SK-N-SH treated with all-trans-retinoic acid at 6 μM for 48 hours (cell line): ENCODE results near the gene PABPN1L.
"Not testable (repeated sequence)": the region's sequence is repeated elsewhere in the genome, so short reads cannot be mapped to it uniquely, and the experiment has no call there.

ENCODE experiments used
- ATAC-seq: fragments of 200-7000 bp; cut with Tn5 transposase; 3 replicates; pipeline ENCODE4 v1.9.1; 2020; ENCODE audit warnings: mild to moderate bottlenecking, moderate library complexity
- ARNTL ChIP-seq: fragments of 450-650 bp; formaldehyde crosslinking; IDR thresholded peaks from 2 replicates; pipeline ENCODE4 v1.5.0; 2020; ENCODE audit warnings: low read depth, mild to moderate bottlenecking, moderate library complexity, borderline replicate concordance
- CREB5 ChIP-seq: fragments of 250-450 bp; sonication (Bioruptor Pico); IDR thresholded peaks from 2 replicates; pipeline ENCODE4 v1.5.1; 2020; ENCODE audit warnings: low read depth, mild to moderate bottlenecking, moderate library complexity
- CSDC2 ChIP-seq: fragments of 250-450 bp; sonication (Bioruptor Pico); IDR thresholded peaks from 2 replicates; pipeline ENCODE4 v1.5.0; 2020; ENCODE audit warnings: mild to moderate bottlenecking, moderate library complexity
- ESRRG ChIP-seq: fragments of 250-450 bp; sonication (Bioruptor Pico); IDR thresholded peaks from 2 replicates; pipeline ENCODE4 v1.6.1; 2021; ENCODE audit warnings: mild to moderate bottlenecking
- GLIS3 ChIP-seq: fragments of 250-450 bp; sonication (Bioruptor Pico); IDR thresholded peaks from 2 replicates; pipeline ENCODE4 v1.5.0; 2020; ENCODE audit warnings: mild to moderate bottlenecking, moderate library complexity
- ISL1 ChIP-seq: fragments of 250-450 bp; sonication (Bioruptor Pico); IDR thresholded peaks from 2 replicates; pipeline ENCODE4 v2.1.2; 2022; ENCODE audit warnings: mild to moderate bottlenecking, moderate library complexity
- OSR1 ChIP-seq: fragments of 250-450 bp; sonication (Bioruptor Pico); IDR thresholded peaks from 2 replicates; pipeline ENCODE4 v1.8.0; 2022; ENCODE audit warnings: moderate library complexity, mild to moderate bottlenecking, inconsistent platforms
- PPARA ChIP-seq: fragments of 250-450 bp; sonication (Bioruptor Pico); IDR thresholded peaks from 2 replicates; pipeline ENCODE4 v1.5.0; 2020; ENCODE audit warnings: mild to moderate bottlenecking, borderline replicate concordance
- SNAI2 ChIP-seq: fragments of 250-450 bp; sonication (Bioruptor Pico); IDR thresholded peaks from 2 replicates; pipeline ENCODE4 v1.5.0; 2020; ENCODE audit warnings: mild to moderate bottlenecking, moderate library complexity
- TCF4 ChIP-seq: fragments of 250-450 bp; sonication (Bioruptor Pico); IDR thresholded peaks from 2 replicates; pipeline ENCODE4 v1.8.0; 2021; ENCODE audit warnings: mild to moderate bottlenecking, moderate library complexity, borderline replicate concordance
- TOX ChIP-seq: fragments of 250-450 bp; sonication (Bioruptor Pico); IDR thresholded peaks from 2 replicates; pipeline ENCODE4 v1.8.0; 2021; ENCODE audit warnings: mild to moderate bottlenecking, moderate library complexity, borderline replicate concordance
- ZFP3 ChIP-seq: fragments of 250-450 bp; sonication (Bioruptor Pico); IDR thresholded peaks from 2 replicates; pipeline ENCODE4 v1.5.0; 2020; ENCODE audit warnings: mild to moderate bottlenecking, moderate library complexity
- ZFP30 ChIP-seq: fragments of 450-650 bp; formaldehyde crosslinking; IDR thresholded peaks from 2 replicates; pipeline ENCODE4 v1.5.0; 2022; ENCODE audit warnings: mild to moderate bottlenecking, moderate library complexity
- ZNF565 ChIP-seq: fragments of 450-650 bp; formaldehyde crosslinking; conservative IDR thresholded peaks from 2 replicates; pipeline ENCODE4 v1.5.0; 2020; ENCODE audit warnings: low read depth, mild to moderate bottlenecking, moderate library complexity
- ZNF70 ChIP-seq: fragments of 450-650 bp; formaldehyde crosslinking; IDR thresholded peaks from 2 replicates; pipeline ENCODE4 v1.5.0; 2020; ENCODE audit warnings: mild to moderate bottlenecking, moderate library complexity
- TF ChIP-seq, protein P1 (sequence below): fragments of 250-450 bp; sonication (Bioruptor Pico); IDR thresholded peaks from 2 replicates; pipeline ENCODE4 v1.5.0; 2020; ENCODE audit warnings: mild to moderate bottlenecking, moderate library complexity
- TF ChIP-seq, protein P2 (sequence below): fragments of 250-450 bp; sonication (Bioruptor Pico); IDR thresholded peaks from 2 replicates; pipeline ENCODE4 v1.8.0; 2020; ENCODE audit warnings: mild to moderate bottlenecking, moderate library complexity, borderline replicate concordance

The PABPN1L gene

DNA sequence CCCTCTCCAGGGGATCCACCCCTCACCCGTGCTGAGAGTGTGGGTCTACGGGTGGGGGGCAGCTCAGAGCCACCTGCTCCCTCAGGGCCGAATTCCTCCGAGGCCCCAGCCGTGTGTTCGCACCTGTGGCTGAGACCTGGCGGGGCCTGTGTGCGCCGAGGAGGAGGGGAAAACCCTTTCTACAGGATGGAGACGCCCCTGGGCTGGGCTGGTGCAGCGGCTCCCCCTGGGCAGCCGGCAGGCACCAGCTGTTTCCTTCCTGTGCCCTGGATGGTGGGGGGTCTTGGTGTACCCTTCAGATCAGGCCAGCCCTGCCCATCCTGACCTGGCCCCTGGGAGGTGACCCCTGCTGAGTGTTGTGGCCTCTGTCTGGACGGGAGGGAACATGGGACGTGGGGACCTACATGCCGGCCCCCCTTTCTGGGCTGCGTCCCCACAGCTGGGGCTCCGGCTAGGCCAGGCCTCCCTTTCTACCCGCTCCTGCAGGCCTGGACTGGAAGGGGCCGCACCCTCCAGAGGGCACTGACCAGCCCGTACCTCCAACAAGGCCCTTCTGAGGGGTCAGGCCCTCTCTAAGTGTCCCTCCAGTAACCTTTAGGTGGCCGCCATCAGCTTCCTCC, 28.3 kb upstream of the PABPN1L start:
- no peak for ATAC-seq
- TF ChIP-seq, protein P1, sequence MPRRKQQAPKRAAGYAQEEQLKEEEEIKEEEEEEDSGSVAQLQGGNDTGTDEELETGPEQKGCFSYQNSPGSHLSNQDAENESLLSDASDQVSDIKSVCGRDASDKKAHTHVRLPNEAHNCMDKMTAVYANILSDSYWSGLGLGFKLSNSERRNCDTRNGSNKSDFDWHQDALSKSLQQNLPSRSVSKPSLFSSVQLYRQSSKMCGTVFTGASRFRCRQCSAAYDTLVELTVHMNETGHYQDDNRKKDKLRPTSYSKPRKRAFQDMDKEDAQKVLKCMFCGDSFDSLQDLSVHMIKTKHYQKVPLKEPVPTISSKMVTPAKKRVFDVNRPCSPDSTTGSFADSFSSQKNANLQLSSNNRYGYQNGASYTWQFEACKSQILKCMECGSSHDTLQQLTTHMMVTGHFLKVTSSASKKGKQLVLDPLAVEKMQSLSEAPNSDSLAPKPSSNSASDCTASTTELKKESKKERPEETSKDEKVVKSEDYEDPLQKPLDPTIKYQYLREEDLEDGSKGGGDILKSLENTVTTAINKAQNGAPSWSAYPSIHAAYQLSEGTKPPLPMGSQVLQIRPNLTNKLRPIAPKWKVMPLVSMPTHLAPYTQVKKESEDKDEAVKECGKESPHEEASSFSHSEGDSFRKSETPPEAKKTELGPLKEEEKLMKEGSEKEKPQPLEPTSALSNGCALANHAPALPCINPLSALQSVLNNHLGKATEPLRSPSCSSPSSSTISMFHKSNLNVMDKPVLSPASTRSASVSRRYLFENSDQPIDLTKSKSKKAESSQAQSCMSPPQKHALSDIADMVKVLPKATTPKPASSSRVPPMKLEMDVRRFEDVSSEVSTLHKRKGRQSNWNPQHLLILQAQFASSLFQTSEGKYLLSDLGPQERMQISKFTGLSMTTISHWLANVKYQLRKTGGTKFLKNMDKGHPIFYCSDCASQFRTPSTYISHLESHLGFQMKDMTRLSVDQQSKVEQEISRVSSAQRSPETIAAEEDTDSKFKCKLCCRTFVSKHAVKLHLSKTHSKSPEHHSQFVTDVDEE (CRISPR knock-in tag): no peak
- no peak for TF ChIP-seq GLIS3
- TF ChIP-seq ARNTL (CRISPR knock-in tag): no peak
- TF ChIP-seq ESRRG (CRISPR knock-in tag): no peak
- TF ChIP-seq ZFP30: no peak
- no peak for TF ChIP-seq ZNF565 (CRISPR knock-in tag)
- TF ChIP-seq, protein P2, sequence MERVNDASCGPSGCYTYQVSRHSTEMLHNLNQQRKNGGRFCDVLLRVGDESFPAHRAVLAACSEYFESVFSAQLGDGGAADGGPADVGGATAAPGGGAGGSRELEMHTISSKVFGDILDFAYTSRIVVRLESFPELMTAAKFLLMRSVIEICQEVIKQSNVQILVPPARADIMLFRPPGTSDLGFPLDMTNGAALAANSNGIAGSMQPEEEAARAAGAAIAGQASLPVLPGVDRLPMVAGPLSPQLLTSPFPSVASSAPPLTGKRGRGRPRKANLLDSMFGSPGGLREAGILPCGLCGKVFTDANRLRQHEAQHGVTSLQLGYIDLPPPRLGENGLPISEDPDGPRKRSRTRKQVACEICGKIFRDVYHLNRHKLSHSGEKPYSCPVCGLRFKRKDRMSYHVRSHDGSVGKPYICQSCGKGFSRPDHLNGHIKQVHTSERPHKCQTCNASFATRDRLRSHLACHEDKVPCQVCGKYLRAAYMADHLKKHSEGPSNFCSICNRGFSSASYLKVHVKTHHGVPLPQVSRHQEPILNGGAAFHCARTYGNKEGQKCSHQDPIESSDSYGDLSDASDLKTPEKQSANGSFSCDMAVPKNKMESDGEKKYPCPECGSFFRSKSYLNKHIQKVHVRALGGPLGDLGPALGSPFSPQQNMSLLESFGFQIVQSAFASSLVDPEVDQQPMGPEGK (CRISPR knock-in tag): no peak
- no peak for TF ChIP-seq PPARA (CRISPR knock-in tag)
- TF ChIP-seq TOX (CRISPR knock-in tag): no peak
- no peak for TF ChIP-seq ZNF70
- no peak for TF ChIP-seq ISL1 (CRISPR knock-in tag)
- TF ChIP-seq CSDC2: no peak

GRCh38 chr16:88894266-88894665, 27.8 kb upstream of the PABPN1L start:
- ATAC-seq: not testable (repeated sequence)

DNA sequence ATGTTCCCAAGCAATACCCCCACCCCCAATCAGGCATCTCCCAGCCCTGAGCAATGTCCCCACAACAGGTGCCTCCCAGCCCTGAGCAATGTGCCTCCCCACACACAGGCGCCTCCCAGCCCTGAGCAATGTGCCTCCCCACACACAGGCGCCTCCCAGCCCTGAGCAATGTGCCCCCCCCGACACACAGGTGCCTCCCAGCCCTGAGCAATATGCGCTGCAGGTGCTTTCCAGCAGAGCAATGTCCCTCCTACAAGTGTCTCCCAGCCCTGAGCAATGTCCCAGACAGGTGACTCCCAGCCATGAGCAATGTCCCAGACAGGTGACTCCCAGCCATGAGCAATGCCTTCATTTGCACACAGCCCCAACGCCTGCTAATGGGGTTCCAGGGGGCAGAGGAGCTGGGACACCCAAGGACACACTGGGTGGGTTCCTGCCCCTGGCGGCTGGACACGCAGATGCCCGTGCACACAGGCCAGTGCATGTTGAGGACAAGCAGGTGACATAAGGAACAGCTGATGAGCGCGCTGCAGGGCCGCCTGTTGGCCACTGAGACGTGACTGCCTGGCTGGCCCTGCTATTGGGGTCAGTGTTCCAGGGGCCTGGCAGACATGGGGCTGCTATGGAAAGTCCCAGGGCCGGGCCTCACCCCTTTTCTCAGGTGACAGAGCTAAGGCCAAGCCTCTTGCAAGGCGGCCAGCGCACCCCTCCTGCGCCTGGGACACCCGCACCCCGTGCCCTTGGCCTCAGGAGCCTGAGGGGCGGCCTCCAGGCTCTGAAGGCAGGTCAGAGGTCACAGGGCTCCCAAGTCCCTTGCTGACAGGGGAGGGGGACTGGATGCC, 26.9 kb upstream of the PABPN1L start:
- TF ChIP-seq ZFP3 (CRISPR knock-in tag): no peak
- TF ChIP-seq CREB5: no peak
- TF ChIP-seq TOX (CRISPR knock-in tag): no peak
- TF ChIP-seq ESRRG (CRISPR knock-in tag): no peak
- ATAC-seq: no peak

GRCh38 chr16:88892065-88892464, 25.6 kb upstream of the PABPN1L start:
- TF ChIP-seq ZFP30 (no peak), ARNTL (CRISPR knock-in tag) (no peak)
- no peak for ATAC-seq

- no peak for ATAC-seq
- TF ChIP-seq, protein P1 (CRISPR knock-in tag): no peak
- TF ChIP-seq, protein P2 (CRISPR knock-in tag): no peak
- TF ChIP-seq CSDC2 (no peak), PPARA (CRISPR knock-in tag) (no peak), TCF4 (CRISPR knock-in tag) (no peak), OSR1 (CRISPR knock-in tag) (no peak), ZNF70 (no peak), ZNF565 (CRISPR knock-in tag) (no peak), CREB5 (no peak), SNAI2 (CRISPR knock-in tag) (no peak), ZFP3 (CRISPR knock-in tag) (no peak)
Measured at GRCh38 chr16:88891083-88891482, 24.6 kb upstream of the PABPN1L start.

GRCh38 chr16:88889702-88890352, 23.4 kb upstream of the PABPN1L start:
- ATAC-seq: not testable (repeated sequence)
